B cell (primary cell): ENCODE results near the gene KDF1. TPM values are rescaled to one million over a fixed set of nuclear protein-coding genes. Genes with fewer than 3 reads are reported as not detected.
A peak's percentile ranks its signal among the peaks of the same experiment; 100 is the strongest.

Source experiments
- ATAC-seq: fragments of 200-7000 bp; cut with Tn5 transposase; one replicate; pipeline ENCODE4 v1.10.0; 2021; ENCODE audit warnings: low read depth, mild to moderate bottlenecking, moderate number of reproducible peaks, moderate library complexity
- CTCF ChIA-PET: fragments of 350-600 bp; sonication (Branson Sonifier 250); formaldehyde crosslinking; loops from one replicate; lab custom pipeline; 2021; ENCODE audit warnings: antibody characterized with exemption, inconsistent platforms; lab: Charles Lee
- POLR2A ChIA-PET: fragments of 350-600 bp; sonication (Branson Sonifier 250); formaldehyde crosslinking; loops from one replicate; lab custom pipeline; 2021; ENCODE audit warnings: antibody characterized with exemption; lab: Charles Lee
- DNase-seq: peaks from one replicate; pipeline ENCODE4 v3.0.0; 2013
- H2AFZ ChIP-seq: 2 replicates; pipeline ENCODE4 v1.6.1; 2012; ENCODE audit warnings: mild to moderate bottlenecking, low read depth, low read length; ENCODE audit not compliant: insufficient read depth, poor library complexity, severe bottlenecking
- H3K27ac ChIP-seq, 2 donors: 1 replicate in 1 of 2; 2 replicates in 1 of 2; pipeline ENCODE4 v1.5.1; 2012 to 2013; ENCODE audit warnings: low read length in 2 of 2, mild to moderate bottlenecking in 2 of 2, moderate library complexity in 1 of 2
- H3K27me3 ChIP-seq, 4 experiments: fragments of 200-600 bp in 1 of 4; sonication (generic) in 1 of 4; replicated peaks in 1 of 4; 1 replicate in 2 of 4; 2 replicates in 2 of 4; pipeline versions ENCODE4 v1.6.1 to v1.7.0; 2013 to 2016; ENCODE audit warnings: low read length in 3 of 4, mild to moderate bottlenecking in 2 of 4, mixed read lengths in 1 of 4, moderate library complexity in 1 of 4; ENCODE audit not compliant: insufficient read depth in 4 of 4, control insufficient read depth in 3 of 4; ENCODE audit errors: control extremely low read depth in 1 of 4
- H3K36me3 ChIP-seq, 2 experiments: replicated peaks in 1 of 2; 1 replicate in 1 of 2; 2 replicates in 1 of 2; pipeline versions ENCODE4 v1.6.1 to v1.7.1; 2013; ENCODE audit warnings: low read length in 1 of 2; ENCODE audit not compliant: insufficient read depth in 2 of 2, control insufficient read depth in 1 of 2; ENCODE audit errors: control extremely low read depth in 1 of 2, extremely low read depth in 1 of 2
- H3K4me1 ChIP-seq, 2 donors: fragments of 200-600 bp in 1 of 2; sonication (generic) in 1 of 2; 1 replicate in 1 of 2; 2 replicates in 1 of 2; pipeline versions ENCODE4 v1.5.1 to v1.6.1; 2013 to 2017; ENCODE audit warnings: low read length in 2 of 2; ENCODE audit not compliant: control insufficient read depth in 2 of 2, insufficient read depth in 2 of 2
- H3K4me2 ChIP-seq: replicated peaks from 2 replicates; pipeline ENCODE3; 2012; ENCODE audit warnings: mild to moderate bottlenecking, low read depth, low read length; ENCODE audit not compliant: poor library complexity, severe bottlenecking
- H3K4me3 ChIP-seq, 5 experiments: fragments of 200-600 bp in 1 of 5; sonication (generic) in 1 of 5; 1 replicate in 3 of 5; 2 replicates in 2 of 5; pipeline versions ENCODE4 v1.5.1 to v1.7.0; 2011 to 2016; ENCODE audit warnings: low read length in 4 of 5, mild to moderate bottlenecking in 4 of 5, low read depth in 2 of 5, control low read depth in 1 of 5, moderate library complexity in 1 of 5; ENCODE audit not compliant: insufficient read depth in 1 of 5; ENCODE audit errors: control extremely low read depth in 1 of 5, extremely low read depth in 1 of 5
- H3K79me2 ChIP-seq: fragments of 200-600 bp; sonication (generic); one replicate; pipeline ENCODE4 v1.6.0; 2016; ENCODE audit warnings: low read length; ENCODE audit not compliant: control insufficient read depth, insufficient read depth
- H3K9ac ChIP-seq: fragments of 200-600 bp; sonication (generic); 2 replicates; pipeline ENCODE4 v1.6.1; 2017; ENCODE audit warnings: mild to moderate bottlenecking, low read length, moderate library complexity
- H3K9me3 ChIP-seq, 3 donors: one replicate each; pipeline versions ENCODE4 v1.6.1 to v1.7.1; 2013; ENCODE audit warnings: low read length in 2 of 3; ENCODE audit not compliant: control insufficient read depth in 2 of 3, insufficient read depth in 1 of 3; ENCODE audit errors: control extremely low read depth in 1 of 3
- H4K20me1 ChIP-seq: 2 replicates; pipeline ENCODE4 v1.6.0; 2012; ENCODE audit warnings: mild to moderate bottlenecking, low read length; ENCODE audit not compliant: insufficient read depth, control insufficient read depth, poor library complexity, severe bottlenecking
- H3K27ac Mint-ChIP-seq: one replicate; pipeline ENCODE4 v1.8.0; 2021; ENCODE audit warnings: mixed read lengths
- H3K27me3 Mint-ChIP-seq: one replicate; pipeline ENCODE4 v1.8.0; 2021; ENCODE audit warnings: mixed read lengths
- H3K4me1 Mint-ChIP-seq: one replicate; pipeline ENCODE4 v1.8.0; 2021; ENCODE audit warnings: mixed read lengths
- H3K4me3 Mint-ChIP-seq: one replicate; pipeline ENCODE4 v1.8.0; 2021; ENCODE audit warnings: mixed read lengths
- H3K9me3 Mint-ChIP-seq: one replicate; pipeline ENCODE4 v1.8.0; 2022; ENCODE audit warnings: mixed read lengths; ENCODE audit not compliant: insufficient read depth
- EZH2 ChIP-seq: IDR thresholded peaks from 2 replicates; pipeline ENCODE4 v1.6.1; 2012; ENCODE audit warnings: borderline replicate concordance, low read depth, mild to moderate bottlenecking, moderate library complexity, low read length; ENCODE audit not compliant: insufficient read depth, poor library complexity, severe bottlenecking
- WGBS: methylation state at CpG from one replicate; pipeline ENCODE4 v1.1.5; 2013; ENCODE audit warnings: missing lambda C conversion rate; ENCODE audit not compliant: insufficient coverage; 5-methylcytosine and 5-hydroxymethylcytosine counted together
- intact Hi-C: fragments of 100-400 bp; cut with micrococcal nuclease; formaldehyde crosslinking; loops from one replicate; pipeline ENCODE4 v1.10.0; 2022
- polyA plus RNA-seq: library from polyadenylated mRNA; depleted of rRNA; stranded (reverse); fragments of >200 nt; gene quantifications from 2 replicates; pipeline ENCODE4 v1.2.3, GENCODE V29; 2012
- total RNA-seq, 2 donors: library from RNA; stranded (reverse); fragments of 120-200 nt in 1 of 2; gene quantifications; 1 replicate in 1 of 2; 2 replicates in 1 of 2; pipeline versions ENCODE4 v1.2.3 to v1.2.4, GENCODE V29; 2013 to 2022
- TF ChIP-seq, protein P1 (sequence below): fragments of 200-600 bp; IDR thresholded peaks from one replicate; pipeline ENCODE4 v1.8.0; 2022; ENCODE audit warnings: antibody characterized with exemption, mild to moderate bottlenecking

KDF1 gene
- total and polyA plus RNA-seq, 2 donors (not counting 1 experiment from before 2014, with no cell fraction given), result 0.74 to 2.6 TPM

DNA sequence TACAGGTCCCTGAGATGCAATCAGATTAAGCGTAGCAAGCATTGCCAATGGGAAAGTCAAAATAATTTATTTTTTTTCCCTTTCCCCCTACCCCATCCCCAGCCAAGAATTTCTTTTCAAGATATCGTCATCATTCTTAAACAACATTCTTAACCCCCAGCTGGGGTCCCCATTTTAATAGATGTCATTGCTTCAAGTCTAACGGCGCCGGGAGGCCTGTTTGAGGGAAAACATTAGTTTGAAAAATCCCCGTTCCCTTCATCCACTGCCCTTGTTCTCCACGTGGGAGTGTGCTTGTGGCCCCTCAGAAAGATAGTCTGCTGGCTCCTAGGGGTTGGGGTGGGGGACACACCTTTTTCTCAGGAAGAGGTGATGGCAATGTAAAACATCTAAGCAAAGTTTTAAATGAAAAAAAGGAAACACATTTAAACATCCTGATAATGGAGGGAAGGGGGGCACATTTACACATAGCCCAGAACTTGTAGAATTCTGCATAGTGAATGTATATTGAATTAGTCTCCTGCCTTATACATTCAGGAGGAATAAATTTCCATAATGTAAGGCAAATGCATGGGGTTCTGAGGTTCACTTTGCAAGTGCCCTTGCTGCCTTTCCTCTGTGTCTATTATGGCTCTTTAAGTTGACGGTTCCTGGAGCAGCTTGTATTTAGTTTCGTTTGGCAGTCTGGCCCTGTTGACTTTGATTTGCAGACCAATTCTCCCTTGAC is 40.0 kb upstream of the KDF1 start:
- H2AFZ ChIP-seq, result no peak overlapping the region
- H3K4me1 Mint-ChIP-seq, result peaks cover 26% of the 10 kb centered on the region
- 55% methylated on average over 2 of the region's 9 CpGs for WGBS
- CTCF ChIA-PET, result interaction anchor here (0.7 to 7.4 kb wide), 3 partner anchors 10 to 111 kb away, joined by 3 to 83 read pairs (median 3); no protein-coding TSS in a partner anchor
- peaks cover 21 to 34% of the 10 kb centered on the region in 2 donors for H3K4me1 ChIP-seq
- POLR2A ChIA-PET, result no interaction called here
- DNase-seq (no peak), ATAC-seq (no peak)
- peak overlapping the region; percentile 10 for H3K27ac Mint-ChIP-seq
- no peak overlapping the region for H3K27ac ChIP-seq
- TF ChIP-seq, protein P1, sequence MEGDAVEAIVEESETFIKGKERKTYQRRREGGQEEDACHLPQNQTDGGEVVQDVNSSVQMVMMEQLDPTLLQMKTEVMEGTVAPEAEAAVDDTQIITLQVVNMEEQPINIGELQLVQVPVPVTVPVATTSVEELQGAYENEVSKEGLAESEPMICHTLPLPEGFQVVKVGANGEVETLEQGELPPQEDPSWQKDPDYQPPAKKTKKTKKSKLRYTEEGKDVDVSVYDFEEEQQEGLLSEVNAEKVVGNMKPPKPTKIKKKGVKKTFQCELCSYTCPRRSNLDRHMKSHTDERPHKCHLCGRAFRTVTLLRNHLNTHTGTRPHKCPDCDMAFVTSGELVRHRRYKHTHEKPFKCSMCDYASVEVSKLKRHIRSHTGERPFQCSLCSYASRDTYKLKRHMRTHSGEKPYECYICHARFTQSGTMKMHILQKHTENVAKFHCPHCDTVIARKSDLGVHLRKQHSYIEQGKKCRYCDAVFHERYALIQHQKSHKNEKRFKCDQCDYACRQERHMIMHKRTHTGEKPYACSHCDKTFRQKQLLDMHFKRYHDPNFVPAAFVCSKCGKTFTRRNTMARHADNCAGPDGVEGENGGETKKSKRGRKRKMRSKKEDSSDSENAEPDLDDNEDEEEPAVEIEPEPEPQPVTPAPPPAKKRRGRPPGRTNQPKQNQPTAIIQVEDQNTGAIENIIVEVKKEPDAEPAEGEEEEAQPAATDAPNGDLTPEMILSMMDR, result no peak
- no peak for TF ChIP-seq EZH2
- no peak overlapping the region for H3K9ac ChIP-seq
- no peaks in the 10 kb centered on the region for H3K9me3 Mint-ChIP-seq
- H3K27me3 ChIP-seq, result peaks cover 0 to 21% (median 13%) of the 10 kb centered on the region in 4 experiments
- peak overlapping the region; percentile 16 for H3K4me3 Mint-ChIP-seq
- peaks cover 18% of the 10 kb centered on the region for H3K27me3 Mint-ChIP-seq
- H3K4me3 ChIP-seq, result no peak overlapping the region
- no peak overlapping the region for H3K4me2 ChIP-seq
- intact Hi-C loops, result no loop called here
- no peaks in the 10 kb centered on the region for H3K9me3 ChIP-seq
- no peaks in the 10 kb centered on the region for H3K79me2 ChIP-seq
- no peaks in the 10 kb centered on the region for H3K36me3 ChIP-seq
- no peaks in the 10 kb centered on the region for H4K20me1 ChIP-seq

DNA sequence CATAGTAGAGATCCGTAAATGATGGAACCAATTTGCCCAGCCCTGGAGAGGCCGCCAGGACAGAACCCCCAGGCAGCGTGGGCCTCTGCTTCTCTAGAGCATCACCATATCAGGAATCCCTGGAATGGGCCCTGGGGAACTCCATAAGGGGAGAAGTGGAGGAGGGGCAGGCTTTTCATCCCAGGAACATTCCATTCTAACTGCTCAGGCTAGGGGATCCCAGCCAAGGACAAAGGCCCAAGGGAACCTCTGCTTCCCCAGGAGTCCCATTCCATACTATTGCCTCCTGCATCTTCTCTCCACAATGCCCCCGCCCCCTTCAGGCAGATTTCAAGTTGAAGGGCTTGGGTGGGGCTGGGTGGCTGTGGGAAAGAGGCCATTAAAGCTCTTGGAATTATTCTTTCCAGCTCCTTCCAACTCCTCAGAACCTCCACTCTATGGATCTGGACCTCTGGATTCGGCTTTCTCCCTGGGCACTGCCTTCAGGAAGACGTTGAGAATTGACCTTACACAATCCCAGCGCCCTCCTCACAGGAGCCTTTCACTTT is 39.2 kb upstream of the KDF1 start:
- Histone ChIP-seq H3K27me3 (peaks cover 0 to 28% (median 20%) of the 10 kb centered on the region in 4 experiments), H4K20me1 (no peaks in the 10 kb centered on the region), H3K4me3 (no peak overlapping the region), H3K79me2 (no peaks in the 10 kb centered on the region), H3K27ac (no peak overlapping the region), H3K4me1 (peaks cover 25 to 38% of the 10 kb centered on the region in 2 donors), H3K36me3 (no peaks in the 10 kb centered on the region), H3K9ac (no peak overlapping the region), H3K4me2 (no peak overlapping the region), H2AFZ (no peak overlapping the region), H3K9me3 (peaks cover 0 to 4% (median 0%) of the 10 kb centered on the region in 3 donors)
- intact Hi-C loops, result no loop called here
- Mint-ChIP-seq H3K27me3 (peaks cover 22% of the 10 kb centered on the region), H3K4me1 (peaks cover 29% of the 10 kb centered on the region), H3K9me3 (no peaks in the 10 kb centered on the region), H3K4me3 (no peak overlapping the region), H3K27ac (no peak overlapping the region)
- no peak for TF ChIP-seq EZH2
- ATAC-seq, result no peak
- ChIA-PET CTCF (interaction anchor here (7.4 kb wide), 1 partner anchor 46 kb away, joined by 83 read pairs; no protein-coding TSS in a partner anchor), POLR2A (no interaction called here)
- DNase-seq, result no peak
- 100% methylated on average over 2 of the region's 7 CpGs for whole genome bisulfite sequencing
